GM19463 (cell line): ENCODE data around the gene FFAR2.
"Not testable (repeated sequence)": the region's sequence is repeated elsewhere in the genome, so short reads cannot be mapped to it uniquely, and the experiment has no call there.

Experiments
- ATAC-seq: cut with Tn5 transposase; IDR thresholded peaks from one replicate; pipeline ENCODE4 v1.9.1; 2021; ENCODE audit warnings: mild to moderate bottlenecking, moderate library complexity; ENCODE audit not compliant: unreplicated experiment

The FFAR2 gene

GRCh38 chr19:35451338-35452096 is 3.5 kb downstream of the FFAR2 start:
- ATAC-seq: peak; percentile 51

- no peak for ATAC-seq
Measured at GRCh38 chr19:35454663-35455062, 6.6 kb downstream of the FFAR2 start.

GRCh38 chr19:35455616-35456201 is 7.7 kb downstream of the FFAR2 start:
- ATAC-seq: no peak

GRCh38 chr19:35457173-35457572 is 9.1 kb downstream of the FFAR2 start:
- no peak for ATAC-seq

GRCh38 chr19:35458192-35458591 is 10.1 kb downstream of the FFAR2 start:
- no peak for ATAC-seq

GRCh38 chr19:35458731-35459391 is 10.8 kb downstream of the FFAR2 start:
- peak; percentile 64 for ATAC-seq

- no peak for ATAC-seq
Measured at GRCh38 chr19:35459414-35460082, 11.5 kb downstream of the FFAR2 start.

GRCh38 chr19:35460608-35461007 is 12.6 kb downstream of the FFAR2 start:
- no peak for ATAC-seq

GRCh38 chr19:35461060-35461459 is 13.0 kb downstream of the FFAR2 start:
- ATAC-seq: no peak

GRCh38 chr19:35461788-35462187 is 13.7 kb downstream of the FFAR2 start:
- ATAC-seq: not testable (repeated sequence)

GRCh38 chr19:35462476-35462953 is 14.5 kb downstream of the FFAR2 start:
- peak; percentile 46 for ATAC-seq

- ATAC-seq: not testable (repeated sequence)
Measured at GRCh38 chr19:35462956-35463355, 14.9 kb downstream of the FFAR2 start.

GRCh38 chr19:35466259-35466658 is 18.2 kb downstream of the FFAR2 start:
- ATAC-seq: no peak

- peak; percentile 70 for ATAC-seq
Measured at GRCh38 chr19:35468637-35469036, 20.6 kb downstream of the FFAR2 start.

GRCh38 chr19:35470128-35470527 is 22.1 kb downstream of the FFAR2 start:
- ATAC-seq: no peak

- ATAC-seq: not testable (repeated sequence)
Measured at GRCh38 chr19:35471075-35471474, 23.0 kb downstream of the FFAR2 start.

GRCh38 chr19:35471946-35472345 is 23.9 kb downstream of the FFAR2 start:
- ATAC-seq: no peak

GRCh38 chr19:35474104-35474503 is 26.0 kb downstream of the FFAR2 start:
- ATAC-seq: no peak

GRCh38 chr19:35474594-35474993 is 26.5 kb downstream of the FFAR2 start:
- not testable (repeated sequence) for ATAC-seq

GRCh38 chr19:35476149-35476548 is 28.1 kb downstream of the FFAR2 start:
- ATAC-seq: no peak
